Nephron (organoid): ENCODE data around the gene PARVB.

Experiments used
- H3K27ac Mint-ChIP-seq, 3 experiments: 2 replicates each; pipeline ENCODE4 v1.8.0; 2020; ENCODE audit warnings: mixed read lengths in 3 of 3, mild to moderate bottlenecking in 2 of 3, moderate library complexity in 1 of 3
- H3K27me3 Mint-ChIP-seq: 2 replicates; pipeline ENCODE4 v1.8.0; 2021; ENCODE audit warnings: low read depth, mild to moderate bottlenecking, moderate library complexity, mixed read lengths
- H3K36me3 Mint-ChIP-seq: 2 replicates; pipeline ENCODE4 v1.8.0; 2020; ENCODE audit warnings: low read depth, mixed read lengths
- H3K4me1 Mint-ChIP-seq: 2 replicates; pipeline ENCODE4 v1.8.0; 2020; ENCODE audit warnings: mixed read lengths
- H3K4me3 Mint-ChIP-seq, 3 experiments: 2 replicates each; pipeline ENCODE4 v1.8.0; 2020; ENCODE audit warnings: mild to moderate bottlenecking in 3 of 3, mixed read lengths in 3 of 3, moderate library complexity in 2 of 3
- H3K9me3 Mint-ChIP-seq: 2 replicates; pipeline ENCODE4 v1.8.0; 2020; ENCODE audit warnings: mixed read lengths
- CTCF ChIP-seq, 3 experiments: fragments of 200-600 bp; sonication (generic); IDR thresholded peaks; one replicate each; pipeline ENCODE4 v1.5.0; 2021; ENCODE audit warnings: antibody characterized with exemption in 3 of 3; ENCODE audit not compliant: unreplicated experiment in 3 of 3

PARVB gene

GRCh38 chr22:44172370-44173108 lies 148.4 kb downstream of the PARVB start:
- no peaks in the 10 kb centered on the region for H3K9me3 Mint-ChIP-seq

GRCh38 chr22:44173154-44173553 lies 149.1 kb downstream of the PARVB start:
- Mint-ChIP-seq H3K4me3 (no peak overlapping the region), H3K36me3 (no peaks in the 10 kb centered on the region), H3K9me3 (no peaks in the 10 kb centered on the region), H3K27ac (no peak overlapping the region), H3K4me1 (peaks cover 5% of the 10 kb centered on the region), H3K27me3 (peaks cover 5% of the 10 kb centered on the region)
- no peak for TF ChIP-seq CTCF (IDR thresholded peaks at IDR 0.05; ENCODE audit: unreplicated experiment in 3 of 3)

More at GRCh38 chr22:44172370-44173108, 148.4 kb downstream of the PARVB start:
- Mint-ChIP-seq H3K27me3 (peaks cover 5% of the 10 kb centered on the region), H3K27ac (no peak overlapping the region), H3K36me3 (no peaks in the 10 kb centered on the region), H3K4me3 (no peak overlapping the region), H3K4me1 (peaks cover 5% of the 10 kb centered on the region)
- TF ChIP-seq CTCF (IDR thresholded peaks at IDR 0.05; ENCODE audit: unreplicated experiment in 3 of 3) = no peak

- Mint-ChIP-seq H3K9me3 (no peaks in the 10 kb centered on the region), H3K27me3 (no peaks in the 10 kb centered on the region), H3K27ac (no peak overlapping the region), H3K4me1 (peaks cover 5% of the 10 kb centered on the region), H3K4me3 (no peak overlapping the region), H3K36me3 (no peaks in the 10 kb centered on the region)
- no peak for TF ChIP-seq CTCF (IDR thresholded peaks at IDR 0.05; ENCODE audit: unreplicated experiment in 3 of 3)
These were observed 151.6 kb downstream of the PARVB start for GRCh38 chr22:44175676-44176075.

GRCh38 chr22:44179196-44179988 lies 155.3 kb downstream of the PARVB start:
- Mint-ChIP-seq H3K27ac (no peak overlapping the region), H3K36me3 (no peaks in the 10 kb centered on the region), H3K9me3 (no peaks in the 10 kb centered on the region), H3K4me1 (no peaks in the 10 kb centered on the region), H3K27me3 (peaks cover 4% of the 10 kb centered on the region), H3K4me3 (no peak overlapping the region)
- TF ChIP-seq CTCF (IDR thresholded peaks at IDR 0.05; ENCODE audit: unreplicated experiment in 3 of 3) = no peak

GRCh38 chr22:44179989-44180705 lies 156.0 kb downstream of the PARVB start:
- H3K4me3 Mint-ChIP-seq = no peak overlapping the region
- H3K36me3 Mint-ChIP-seq = no peaks in the 10 kb centered on the region
- no peak overlapping the region for H3K27ac Mint-ChIP-seq
- H3K4me1 Mint-ChIP-seq = no peaks in the 10 kb centered on the region
- no peak for TF ChIP-seq CTCF (IDR thresholded peaks at IDR 0.05; ENCODE audit: unreplicated experiment in 3 of 3)
- peaks cover 7% of the 10 kb centered on the region for H3K27me3 Mint-ChIP-seq
- H3K9me3 Mint-ChIP-seq = no peaks in the 10 kb centered on the region
